Measurements from ENCODE around the gene SPATA21.

DNA sequence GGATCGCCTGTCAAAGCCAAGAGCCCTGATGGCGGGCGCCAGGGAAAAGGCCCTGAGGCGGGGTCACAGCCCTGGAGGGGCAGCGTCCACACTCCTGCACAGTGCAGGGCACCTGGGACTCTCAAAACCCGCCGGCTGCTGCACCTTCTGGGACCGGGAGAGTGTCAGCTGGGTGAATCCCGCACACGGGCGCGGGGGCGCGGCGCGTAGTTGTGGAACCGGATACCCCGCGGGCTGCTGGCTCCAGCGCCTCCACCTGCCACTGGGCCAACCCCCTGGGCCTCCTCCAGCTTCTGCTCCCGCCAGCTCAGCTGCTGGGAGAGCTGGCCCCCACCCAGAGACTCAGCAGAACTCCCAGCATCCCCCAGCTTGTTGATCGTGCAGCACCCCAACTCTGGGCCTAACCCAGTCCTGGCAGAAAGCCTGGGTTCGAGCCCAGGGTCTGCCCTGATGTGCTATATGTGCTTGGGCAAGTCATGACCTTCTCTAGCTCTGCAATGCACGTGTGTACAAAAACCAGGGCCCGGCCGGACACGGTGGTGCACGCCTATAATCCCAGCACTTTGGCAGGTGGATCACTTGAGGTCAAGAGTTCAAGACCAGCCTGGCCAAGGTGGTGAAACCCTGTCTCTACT lies 37.1 kb upstream of the SPATA21 start:
- TF ChIP-seq CTCF (IDR thresholded peaks at IDR 0.05) (no peak), POLR2A (IDR thresholded peaks at IDR 0.05) (no peak), EP300 (IDR thresholded peaks at IDR 0.05; ENCODE audit: low read depth) (no peak)

Data from transverse colon (tissue), 3 donors.